ENCODE data around the gene AKR1C3.

Gene AKR1C3

GRCh38 chr10:5068274-5068984 is 25.8 kb upstream of the AKR1C3 start:
- H3K4me1 ChIP-seq (ENCODE audit: control insufficient read depth, insufficient read depth, low read length), result peaks cover 3% of the 10 kb centered on the region; the same call in 1 of the 2 replicates
- no peak overlapping the region for H3K4me3 ChIP-seq (ENCODE audit: low read length)
- WGBS (ENCODE audit: insufficient coverage, insufficient read length), result no CpG with 5 or more reads among the region's 1 CpG
- no peak overlapping the region for H3K27ac ChIP-seq (ENCODE audit: low read length)
- H3K27me3 ChIP-seq (ENCODE audit: control insufficient read depth, insufficient read depth, low read length), result no peaks in the 10 kb centered on the region
- no peaks in the 10 kb centered on the region for H3K36me3 ChIP-seq (ENCODE audit: control insufficient read depth, insufficient read depth, low read length)
- DNase-seq (ENCODE audit: low read depth, low spot score), result no peak
- H3K9me3 ChIP-seq (ENCODE audit: control insufficient read depth, insufficient read depth, low read length), result no peaks in the 10 kb centered on the region

GRCh38 chr10:5070648-5071410 is 23.4 kb upstream of the AKR1C3 start:
- DNase-seq (ENCODE audit: low read depth, low spot score), result no peak
- Histone ChIP-seq H3K27ac (ENCODE audit: low read length) (no peak overlapping the region), H3K36me3 (ENCODE audit: control insufficient read depth, insufficient read depth, low read length) (no peaks in the 10 kb centered on the region), H3K4me1 (ENCODE audit: control insufficient read depth, insufficient read depth, low read length) (peaks cover 3% of the 10 kb centered on the region; the same call in 1 of the 2 replicates), H3K4me3 (ENCODE audit: low read length) (no peak overlapping the region), H3K9me3 (ENCODE audit: control insufficient read depth, insufficient read depth, low read length) (no peaks in the 10 kb centered on the region), H3K27me3 (ENCODE audit: control insufficient read depth, insufficient read depth, low read length) (no peaks in the 10 kb centered on the region)

- H3K27me3 ChIP-seq (ENCODE audit: control insufficient read depth, insufficient read depth, low read length), result no peaks in the 10 kb centered on the region
- no peak for DNase-seq (ENCODE audit: low read depth, low spot score)
- WGBS (ENCODE audit: insufficient coverage, insufficient read length), result no CpG with 5 or more reads among the region's 8 CpGs
- H3K36me3 ChIP-seq (ENCODE audit: control insufficient read depth, insufficient read depth, low read length), result no peaks in the 10 kb centered on the region
- no peaks in the 10 kb centered on the region for H3K9me3 ChIP-seq (ENCODE audit: control insufficient read depth, insufficient read depth, low read length)
- H3K27ac ChIP-seq (ENCODE audit: low read length), result no peak overlapping the region
- H3K4me3 ChIP-seq (ENCODE audit: low read length), result no peak overlapping the region
- peaks cover 3% of the 10 kb centered on the region; the same call in 1 of the 2 replicates for H3K4me1 ChIP-seq (ENCODE audit: control insufficient read depth, insufficient read depth, low read length)
These were observed 22.6 kb upstream of the AKR1C3 start for GRCh38 chr10:5071411-5072198.

GRCh38 chr10:5073659-5074058 is 20.6 kb upstream of the AKR1C3 start:
- no peaks in the 10 kb centered on the region for H3K36me3 ChIP-seq (ENCODE audit: control insufficient read depth, insufficient read depth, low read length)
- DNase-seq (ENCODE audit: low read depth, low spot score), result no peak
- no peak overlapping the region for H3K4me3 ChIP-seq (ENCODE audit: low read length)
- H3K4me1 ChIP-seq (ENCODE audit: control insufficient read depth, insufficient read depth, low read length), result peaks cover 3% of the 10 kb centered on the region; the same call in 1 of the 2 replicates
- no peaks in the 10 kb centered on the region for H3K27me3 ChIP-seq (ENCODE audit: control insufficient read depth, insufficient read depth, low read length)
- no peak overlapping the region for H3K27ac ChIP-seq (ENCODE audit: low read length)
- no CpG with 5 or more reads among the region's 2 CpGs for WGBS (ENCODE audit: insufficient coverage, insufficient read length)
- no peaks in the 10 kb centered on the region for H3K9me3 ChIP-seq (ENCODE audit: control insufficient read depth, insufficient read depth, low read length)

GRCh38 chr10:5076615-5077014 is 17.6 kb upstream of the AKR1C3 start:
- Histone ChIP-seq H3K27me3 (ENCODE audit: control insufficient read depth, insufficient read depth, low read length) (no peaks in the 10 kb centered on the region), H3K36me3 (ENCODE audit: control insufficient read depth, insufficient read depth, low read length) (no peaks in the 10 kb centered on the region), H3K4me3 (ENCODE audit: low read length) (no peak overlapping the region), H3K27ac (ENCODE audit: low read length) (no peak overlapping the region), H3K4me1 (ENCODE audit: control insufficient read depth, insufficient read depth, low read length) (peaks cover 2% of the 10 kb centered on the region; the same call in 1 of the 2 replicates), H3K9me3 (ENCODE audit: control insufficient read depth, insufficient read depth, low read length) (no peaks in the 10 kb centered on the region)
- no CpG with 5 or more reads among the region's 3 CpGs for WGBS (ENCODE audit: insufficient coverage, insufficient read length)
- DNase-seq (ENCODE audit: low read depth, low spot score), result no peak

- H3K27me3 ChIP-seq (ENCODE audit: control insufficient read depth, insufficient read depth, low read length), result no peaks in the 10 kb centered on the region
- DNase-seq (ENCODE audit: low read depth, low spot score), result no peak
- no peaks in the 10 kb centered on the region for H3K4me1 ChIP-seq (ENCODE audit: control insufficient read depth, insufficient read depth, low read length)
- no peaks in the 10 kb centered on the region for H3K36me3 ChIP-seq (ENCODE audit: control insufficient read depth, insufficient read depth, low read length)
- no peak overlapping the region for H3K27ac ChIP-seq (ENCODE audit: low read length)
- H3K4me3 ChIP-seq (ENCODE audit: low read length), result no peak overlapping the region
- WGBS (ENCODE audit: insufficient coverage, insufficient read length), result no CpG with 5 or more reads among the region's 4 CpGs
- H3K9me3 ChIP-seq (ENCODE audit: control insufficient read depth, insufficient read depth, low read length), result no peaks in the 10 kb centered on the region
These were observed 15.6 kb upstream of the AKR1C3 start for GRCh38 chr10:5078547-5079180.

GRCh38 chr10:5079306-5079830 is 14.8 kb upstream of the AKR1C3 start:
- H3K27me3 ChIP-seq (ENCODE audit: control insufficient read depth, insufficient read depth, low read length), result no peaks in the 10 kb centered on the region
- DNase-seq (ENCODE audit: low read depth, low spot score), result no peak
- no peaks in the 10 kb centered on the region for H3K9me3 ChIP-seq (ENCODE audit: control insufficient read depth, insufficient read depth, low read length)
- WGBS (ENCODE audit: insufficient coverage, insufficient read length), result no CpG with 5 or more reads among the region's 2 CpGs
- no peak overlapping the region for H3K4me3 ChIP-seq (ENCODE audit: low read length)
- no peaks in the 10 kb centered on the region for H3K4me1 ChIP-seq (ENCODE audit: control insufficient read depth, insufficient read depth, low read length)
- H3K36me3 ChIP-seq (ENCODE audit: control insufficient read depth, insufficient read depth, low read length), result no peaks in the 10 kb centered on the region
- no peak overlapping the region for H3K27ac ChIP-seq (ENCODE audit: low read length)

- H3K27me3 ChIP-seq (ENCODE audit: control insufficient read depth, insufficient read depth, low read length), result no peaks in the 10 kb centered on the region
- H3K9me3 ChIP-seq (ENCODE audit: control insufficient read depth, insufficient read depth, low read length), result no peaks in the 10 kb centered on the region
- no peaks in the 10 kb centered on the region for H3K4me1 ChIP-seq (ENCODE audit: control insufficient read depth, insufficient read depth, low read length)
- no peak overlapping the region for H3K4me3 ChIP-seq (ENCODE audit: low read length)
- no peaks in the 10 kb centered on the region for H3K36me3 ChIP-seq (ENCODE audit: control insufficient read depth, insufficient read depth, low read length)
- H3K27ac ChIP-seq (ENCODE audit: low read length), result no peak overlapping the region
- WGBS (ENCODE audit: insufficient coverage, insufficient read length), result no CpG with 5 or more reads among the region's 6 CpGs
- no peak for DNase-seq (ENCODE audit: low read depth, low spot score)
These were observed 14.4 kb upstream of the AKR1C3 start for GRCh38 chr10:5079836-5080235.

GRCh38 chr10:5081091-5081490 is 13.1 kb upstream of the AKR1C3 start:
- no peaks in the 10 kb centered on the region for H3K27me3 ChIP-seq (ENCODE audit: control insufficient read depth, insufficient read depth, low read length)
- DNase-seq (ENCODE audit: low read depth, low spot score), result no peak
- H3K4me1 ChIP-seq (ENCODE audit: control insufficient read depth, insufficient read depth, low read length), result no peaks in the 10 kb centered on the region
- no peaks in the 10 kb centered on the region for H3K36me3 ChIP-seq (ENCODE audit: control insufficient read depth, insufficient read depth, low read length)
- no peaks in the 10 kb centered on the region for H3K9me3 ChIP-seq (ENCODE audit: control insufficient read depth, insufficient read depth, low read length)
- no CpG with 5 or more reads among the region's 1 CpG for WGBS (ENCODE audit: insufficient coverage, insufficient read length)
- H3K4me3 ChIP-seq (ENCODE audit: low read length), result no peak overlapping the region
- H3K27ac ChIP-seq (ENCODE audit: low read length), result no peak overlapping the region

GRCh38 chr10:5088703-5089261 is 5.4 kb upstream of the AKR1C3 start:
- WGBS (ENCODE audit: insufficient coverage, insufficient read length), result no CpG with 5 or more reads among the region's 2 CpGs
- no peak overlapping the region for H3K27ac ChIP-seq (ENCODE audit: low read length)
- no peak overlapping the region for H3K4me3 ChIP-seq (ENCODE audit: low read length)
- no peaks in the 10 kb centered on the region for H3K4me1 ChIP-seq (ENCODE audit: control insufficient read depth, insufficient read depth, low read length)
- no peak for DNase-seq (ENCODE audit: low read depth, low spot score)
- no peaks in the 10 kb centered on the region for H3K36me3 ChIP-seq (ENCODE audit: control insufficient read depth, insufficient read depth, low read length)
- H3K27me3 ChIP-seq (ENCODE audit: control insufficient read depth, insufficient read depth, low read length), result no peaks in the 10 kb centered on the region
- no peaks in the 10 kb centered on the region for H3K9me3 ChIP-seq (ENCODE audit: control insufficient read depth, insufficient read depth, low read length)
